DND-41 (cell line): ENCODE measurements around the gene TRPC4AP.

Experiments
- ATAC-seq: fragments of 200-7000 bp; cut with Tn5 transposase; 3 replicates; pipeline ENCODE4 v1.9.1; 2021; ENCODE audit warnings: low read depth; ENCODE audit not compliant: insufficient read depth
- DNase-seq: peaks from one replicate; pipeline ENCODE4 v3.0.0-alpha.2; 2020
- H2AFZ ChIP-seq: 2 replicates; pipeline ENCODE4 v1.6.0; 2012; ENCODE audit warnings: low read depth, low read length
- H3K27ac ChIP-seq: 2 replicates; pipeline ENCODE4 v1.5.1; 2012; ENCODE audit warnings: low read length, inconsistent platforms
- H3K27me3 ChIP-seq: fragments of 200-600 bp; sonication (generic); 2 replicates; pipeline ENCODE4 v1.6.0; 2012; ENCODE audit warnings: low read length, mild to moderate bottlenecking, inconsistent platforms; ENCODE audit not compliant: insufficient read depth, poor library complexity
- H3K36me3 ChIP-seq: 2 replicates; pipeline ENCODE4 v1.5.1; 2012; ENCODE audit warnings: low read length, inconsistent platforms; ENCODE audit not compliant: insufficient read depth
- H3K4me1 ChIP-seq: 2 replicates; pipeline ENCODE4 v1.5.1; 2012; ENCODE audit warnings: mild to moderate bottlenecking, low read length; ENCODE audit not compliant: insufficient read depth
- H3K4me2 ChIP-seq: 2 replicates; pipeline ENCODE4 v1.6.0; 2012; ENCODE audit warnings: mild to moderate bottlenecking, moderate library complexity, low read length, inconsistent platforms; ENCODE audit not compliant: insufficient read depth
- H3K4me3 ChIP-seq, 2 experiments: fragments of 200-600 bp in 1 of 2; shearing (Covaris generic) in 1 of 2; 2 replicates each; pipeline ENCODE4 v1.5.1; 2012 to 2016; ENCODE audit warnings: inconsistent platforms in 2 of 2, low read length in 2 of 2, mild to moderate bottlenecking in 2 of 2, low read depth in 1 of 2, moderate library complexity in 1 of 2
- H3K79me2 ChIP-seq: 2 replicates; pipeline ENCODE4 v1.6.0; 2012; ENCODE audit warnings: low read length, inconsistent platforms; ENCODE audit not compliant: insufficient read depth
- H3K9ac ChIP-seq: 2 replicates; pipeline ENCODE4 v1.6.0; 2012; ENCODE audit warnings: low read depth, mild to moderate bottlenecking, inconsistent platforms, low read length, moderate library complexity
- H3K9me3 ChIP-seq: 2 replicates; pipeline ENCODE4 v1.5.1; 2012; ENCODE audit warnings: low read length, moderate library complexity, mild to moderate bottlenecking, inconsistent platforms; ENCODE audit not compliant: insufficient read depth, severe bottlenecking
- H4K20me1 ChIP-seq: 2 replicates; pipeline ENCODE4 v1.6.0; 2012; ENCODE audit warnings: low read length; ENCODE audit not compliant: insufficient read depth
- CTCF ChIP-seq: IDR thresholded peaks from 2 replicates; pipeline ENCODE4 v1.5.1; 2012; ENCODE audit warnings: borderline replicate concordance, low read length, moderate library complexity, mild to moderate bottlenecking; ENCODE audit not compliant: poor library complexity, severe bottlenecking; ENCODE audit errors: extremely low read depth
- EZH2 ChIP-seq: IDR thresholded peaks from 3 replicates; pipeline ENCODE4 v1.6.1; 2012; ENCODE audit warnings: borderline replicate concordance, low read depth, mild to moderate bottlenecking, moderate library complexity, low read length, inconsistent platforms; ENCODE audit not compliant: severe bottlenecking

TRPC4AP gene

GRCh38 chr20:35006531-35006971 lies 86.1 kb downstream of the TRPC4AP start:
- TF ChIP-seq CTCF (no peak), EZH2 (no peak)
- no peaks in the 10 kb centered on the region for H3K79me2 ChIP-seq
- peaks cover 28% of the 10 kb centered on the region for H4K20me1 ChIP-seq
- no peak overlapping the region for H3K4me2 ChIP-seq
- DNase-seq (no peak), ATAC-seq (no peak)
- H3K9me3 ChIP-seq, result no peaks in the 10 kb centered on the region
- H3K36me3 ChIP-seq, result peaks cover 100% of the 10 kb centered on the region
- H3K4me3 ChIP-seq, result no peak overlapping the region
- H3K4me1 ChIP-seq, result no peaks in the 10 kb centered on the region
- H3K27me3 ChIP-seq, result no peaks in the 10 kb centered on the region
- H3K27ac ChIP-seq, result no peak overlapping the region
- H3K9ac ChIP-seq, result no peak overlapping the region
- no peak overlapping the region for H2AFZ ChIP-seq

GRCh38 chr20:35006009-35006408 lies 86.6 kb downstream of the TRPC4AP start:
- Histone ChIP-seq H3K36me3 (peaks cover 100% of the 10 kb centered on the region), H4K20me1 (peaks cover 31% of the 10 kb centered on the region), H3K9ac (no peak overlapping the region), H3K9me3 (no peaks in the 10 kb centered on the region), H3K4me3 (no peak overlapping the region), H3K27ac (no peak overlapping the region), H3K4me1 (no peaks in the 10 kb centered on the region), H3K79me2 (no peaks in the 10 kb centered on the region), H3K4me2 (no peak overlapping the region), H2AFZ (no peak overlapping the region), H3K27me3 (no peaks in the 10 kb centered on the region)
- no peak for DNase-seq
- TF ChIP-seq CTCF (no peak), EZH2 (no peak)
- no peak for ATAC-seq

DNA sequence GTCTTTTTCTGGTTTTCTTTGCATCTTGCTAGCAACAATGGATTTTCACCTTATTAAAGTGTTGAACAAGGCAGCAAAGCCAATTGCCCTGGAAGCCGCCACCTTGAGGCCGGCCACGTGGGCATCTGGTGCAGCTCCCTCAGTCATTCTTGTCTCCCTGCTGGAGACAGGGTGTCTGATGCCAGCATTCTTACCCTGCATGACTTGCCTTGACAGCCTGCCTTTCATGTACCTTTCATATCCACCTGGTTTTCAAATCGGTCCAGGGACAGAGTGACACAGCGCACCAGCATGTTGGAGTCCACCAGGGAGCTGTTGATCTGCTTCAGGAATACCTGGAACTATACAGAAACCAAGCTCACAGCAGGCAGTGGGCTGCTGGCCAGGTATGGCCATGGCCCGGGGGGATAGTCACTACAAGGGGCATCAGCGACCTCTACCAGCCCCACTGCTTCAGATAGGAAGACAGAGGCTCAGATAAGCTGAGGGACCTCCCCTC lies 87.1 kb downstream of the TRPC4AP start:
- no peaks in the 10 kb centered on the region for H3K9me3 ChIP-seq
- H2AFZ ChIP-seq, result no peak overlapping the region
- peaks cover 100% of the 10 kb centered on the region for H3K36me3 ChIP-seq
- TF ChIP-seq CTCF (no peak), EZH2 (no peak)
- no peaks in the 10 kb centered on the region for H3K4me1 ChIP-seq
- H3K27ac ChIP-seq, result no peak overlapping the region
- DNase-seq (no peak), ATAC-seq (no peak)
- H3K4me2 ChIP-seq, result no peak overlapping the region
- H3K4me3 ChIP-seq, result no peak overlapping the region
- no peaks in the 10 kb centered on the region for H3K79me2 ChIP-seq
- H3K27me3 ChIP-seq, result no peaks in the 10 kb centered on the region
- peaks cover 36% of the 10 kb centered on the region for H4K20me1 ChIP-seq
- H3K9ac ChIP-seq, result no peak overlapping the region
